ENCODE results near the gene INTS15. TPM values are rescaled to one million over a fixed set of nuclear protein-coding genes. Genes with fewer than 3 reads are reported as not detected.
A peak's percentile ranks its signal among the peaks of the same experiment; 100 is the strongest.
"Not testable (repeated sequence)": the region's sequence is repeated elsewhere in the genome, so short reads cannot be mapped to it uniquely, and the experiment has no call there.

The INTS15 gene
- total RNA-seq, 1 experiment from 2014 or later = 24.3 TPM

DNA sequence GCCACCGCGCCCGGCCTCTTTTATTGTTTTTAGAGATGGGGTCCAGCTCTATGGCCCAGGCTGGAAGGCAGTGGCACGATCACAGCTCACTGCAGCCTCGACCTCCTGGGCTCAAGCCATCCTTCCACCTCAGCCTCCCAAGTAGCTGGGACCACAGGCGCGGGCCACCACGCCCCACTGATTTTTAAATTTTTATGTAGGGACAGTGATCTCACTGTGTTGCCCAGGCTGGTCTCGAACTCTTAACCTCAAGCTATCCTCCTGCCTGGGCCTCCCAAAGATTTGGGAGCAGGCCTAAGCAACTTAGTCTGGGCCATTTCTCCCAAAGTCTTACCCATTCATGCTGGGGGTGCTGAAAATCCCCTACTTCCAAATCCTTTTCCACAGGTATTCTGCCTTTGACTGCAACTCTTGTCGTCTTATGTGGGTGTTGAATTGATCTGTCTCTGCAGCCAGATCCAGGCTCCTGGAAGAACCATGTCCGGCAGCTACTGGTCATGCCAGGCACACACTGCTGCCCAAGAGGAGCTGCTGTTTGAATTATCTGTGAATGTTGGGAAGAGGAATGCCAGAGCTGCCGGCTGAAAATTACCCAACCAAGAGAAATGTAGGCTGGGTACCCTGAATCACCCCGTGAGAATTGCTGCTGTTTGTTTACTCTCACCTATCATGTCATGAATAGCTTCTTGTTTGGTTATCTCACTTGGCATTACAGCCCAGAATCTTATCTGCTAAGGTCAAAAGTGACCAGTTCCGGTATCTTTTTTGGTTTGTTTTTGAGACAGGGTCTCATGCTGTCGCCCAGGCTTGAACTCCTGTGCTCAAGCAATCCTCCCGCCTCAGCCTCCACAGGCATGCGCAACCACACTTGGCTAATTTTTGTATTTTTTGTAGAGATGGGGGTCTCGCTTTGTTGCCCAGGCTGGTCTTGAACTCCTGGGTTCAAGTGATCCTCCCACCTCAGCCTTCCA, 11.4 kb upstream of the INTS15 start (continued):
- TF ChIP-seq, protein P1, sequence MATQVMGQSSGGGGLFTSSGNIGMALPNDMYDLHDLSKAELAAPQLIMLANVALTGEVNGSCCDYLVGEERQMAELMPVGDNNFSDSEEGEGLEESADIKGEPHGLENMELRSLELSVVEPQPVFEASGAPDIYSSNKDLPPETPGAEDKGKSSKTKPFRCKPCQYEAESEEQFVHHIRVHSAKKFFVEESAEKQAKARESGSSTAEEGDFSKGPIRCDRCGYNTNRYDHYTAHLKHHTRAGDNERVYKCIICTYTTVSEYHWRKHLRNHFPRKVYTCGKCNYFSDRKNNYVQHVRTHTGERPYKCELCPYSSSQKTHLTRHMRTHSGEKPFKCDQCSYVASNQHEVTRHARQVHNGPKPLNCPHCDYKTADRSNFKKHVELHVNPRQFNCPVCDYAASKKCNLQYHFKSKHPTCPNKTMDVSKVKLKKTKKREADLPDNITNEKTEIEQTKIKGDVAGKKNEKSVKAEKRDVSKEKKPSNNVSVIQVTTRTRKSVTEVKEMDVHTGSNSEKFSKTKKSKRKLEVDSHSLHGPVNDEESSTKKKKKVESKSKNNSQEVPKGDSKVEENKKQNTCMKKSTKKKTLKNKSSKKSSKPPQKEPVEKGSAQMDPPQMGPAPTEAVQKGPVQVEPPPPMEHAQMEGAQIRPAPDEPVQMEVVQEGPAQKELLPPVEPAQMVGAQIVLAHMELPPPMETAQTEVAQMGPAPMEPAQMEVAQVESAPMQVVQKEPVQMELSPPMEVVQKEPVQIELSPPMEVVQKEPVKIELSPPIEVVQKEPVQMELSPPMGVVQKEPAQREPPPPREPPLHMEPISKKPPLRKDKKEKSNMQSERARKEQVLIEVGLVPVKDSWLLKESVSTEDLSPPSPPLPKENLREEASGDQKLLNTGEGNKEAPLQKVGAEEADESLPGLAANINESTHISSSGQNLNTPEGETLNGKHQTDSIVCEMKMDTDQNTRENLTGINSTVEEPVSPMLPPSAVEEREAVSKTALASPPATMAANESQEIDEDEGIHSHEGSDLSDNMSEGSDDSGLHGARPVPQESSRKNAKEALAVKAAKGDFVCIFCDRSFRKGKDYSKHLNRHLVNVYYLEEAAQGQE (IDR thresholded peaks at IDR 0.05; ENCODE audit: low read depth) = no peak
- TF ChIP-seq JUND (IDR thresholded peaks at IDR 0.05) (no peak), SIN3A (IDR thresholded peaks at IDR 0.05; ENCODE audit: low read depth) (no peak), YY1 (IDR thresholded peaks at IDR 0.05; ENCODE audit: extremely low read depth, insufficient replicate concordance, low read depth, low read length) (no peak), FOSL1 (IDR thresholded peaks at IDR 0.05; ENCODE audit: low read depth) (no peak), RAD21 (IDR thresholded peaks at IDR 0.05; ENCODE audit: low read depth) (no peak)

DNA sequence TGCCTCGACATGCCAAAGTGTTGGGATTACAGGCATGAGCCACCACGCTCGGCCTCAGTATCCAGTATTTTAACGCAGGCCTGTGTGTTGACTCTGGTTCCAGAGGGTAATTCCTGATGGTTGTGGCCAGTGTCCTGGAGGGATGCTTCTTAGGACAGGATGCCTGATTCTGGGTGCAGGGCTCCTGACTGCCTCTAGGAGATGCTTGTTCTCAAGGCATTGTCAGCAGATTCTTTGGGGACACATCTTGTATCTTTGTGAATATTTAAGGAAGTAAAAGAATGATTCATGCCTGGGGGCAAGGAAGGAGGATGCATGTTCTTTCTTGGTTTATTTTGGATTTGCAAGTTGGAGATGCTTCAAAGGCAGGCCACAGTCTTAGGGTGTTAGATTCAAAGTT, 10.4 kb upstream of the INTS15 start:
- Histone ChIP-seq H3K4me1 (ENCODE audit: control insufficient read depth in 1 of 2, insufficient read depth in 2 of 2, low read length in 2 of 2) (peaks cover 11 to 23% of the 10 kb centered on the region in 2 experiments), H4K20me1 (ENCODE audit: insufficient read depth) (no peaks in the 10 kb centered on the region), H3K36me3 (ENCODE audit: control insufficient read depth in 1 of 2, insufficient read depth in 2 of 2, low read length in 2 of 2) (peaks cover 12 to 16% of the 10 kb centered on the region in 2 experiments; a peak in 2 of 4 replicates), H3K4me2 (ENCODE audit: low read length) (no peak overlapping the region), H2AFZ (ENCODE audit: low read depth, low read length, poor library complexity, severe bottlenecking) (no peak overlapping the region), H3K27me3 (ENCODE audit: insufficient read depth, low read length) (no peaks in the 10 kb centered on the region), H3K9me3 (ENCODE audit: control insufficient read depth in 1 of 2, insufficient read depth in 1 of 2, low read depth in 1 of 2, low read length in 2 of 2) (no peaks in the 10 kb centered on the region), H3K4me3 (replicated peaks in 1 of 2; ENCODE audit: low read depth in 1 of 2, low read length in 2 of 2) (no peak overlapping the region), H3K9me2 (ENCODE audit: insufficient read depth) (no peaks in the 10 kb centered on the region), H3K9ac (ENCODE audit: low read length) (no peak overlapping the region), H3K79me2 (ENCODE audit: insufficient read depth, low read length) (peaks cover 22% of the 10 kb centered on the region; the same call in 1 of the 2 replicates), H3K27ac (ENCODE audit: low read depth, low read length) (no peak overlapping the region)
- DNase-seq (ENCODE audit: low read depth, low spot score) (no peak), ATAC-seq (no peak)
- CTCF ChIA-PET = no interaction called here
- BruUV-seq (replicated peaks) = no TSS peak
- POLR2A ChIA-PET = no interaction called here
- intact Hi-C loops (cut with micrococcal nuclease) = no loop called here
- RAD21 ChIA-PET (ENCODE audit: low non-redundant PET in 1 of 2, low total read pairs in 2 of 2, uncharacterized antibody in 2 of 2, unreplicated experiment in 2 of 2) = no interaction called here
- TF ChIP-seq SRF (IDR thresholded peaks at IDR 0.05; ENCODE audit: low read depth) = no peak
- TF ChIP-seq, protein P2, sequence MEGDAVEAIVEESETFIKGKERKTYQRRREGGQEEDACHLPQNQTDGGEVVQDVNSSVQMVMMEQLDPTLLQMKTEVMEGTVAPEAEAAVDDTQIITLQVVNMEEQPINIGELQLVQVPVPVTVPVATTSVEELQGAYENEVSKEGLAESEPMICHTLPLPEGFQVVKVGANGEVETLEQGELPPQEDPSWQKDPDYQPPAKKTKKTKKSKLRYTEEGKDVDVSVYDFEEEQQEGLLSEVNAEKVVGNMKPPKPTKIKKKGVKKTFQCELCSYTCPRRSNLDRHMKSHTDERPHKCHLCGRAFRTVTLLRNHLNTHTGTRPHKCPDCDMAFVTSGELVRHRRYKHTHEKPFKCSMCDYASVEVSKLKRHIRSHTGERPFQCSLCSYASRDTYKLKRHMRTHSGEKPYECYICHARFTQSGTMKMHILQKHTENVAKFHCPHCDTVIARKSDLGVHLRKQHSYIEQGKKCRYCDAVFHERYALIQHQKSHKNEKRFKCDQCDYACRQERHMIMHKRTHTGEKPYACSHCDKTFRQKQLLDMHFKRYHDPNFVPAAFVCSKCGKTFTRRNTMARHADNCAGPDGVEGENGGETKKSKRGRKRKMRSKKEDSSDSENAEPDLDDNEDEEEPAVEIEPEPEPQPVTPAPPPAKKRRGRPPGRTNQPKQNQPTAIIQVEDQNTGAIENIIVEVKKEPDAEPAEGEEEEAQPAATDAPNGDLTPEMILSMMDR (IDR thresholded peaks at IDR 0.05 in 2 of 3, conservative IDR thresholded peaks at IDR 0.05 in 1 of 3; ENCODE audit: borderline replicate concordance in 1 of 3, insufficient read depth in 1 of 3, low read depth in 2 of 3, low read length in 2 of 3) = peak in 2 of 3 experiments; percentile 36 to 46; a peak in 4 of 6 replicates
- peak; percentile 18; the same call in 1 of the 2 replicates for TF ChIP-seq RAD21 (IDR thresholded peaks at IDR 0.05; ENCODE audit: low read depth)

DNA sequence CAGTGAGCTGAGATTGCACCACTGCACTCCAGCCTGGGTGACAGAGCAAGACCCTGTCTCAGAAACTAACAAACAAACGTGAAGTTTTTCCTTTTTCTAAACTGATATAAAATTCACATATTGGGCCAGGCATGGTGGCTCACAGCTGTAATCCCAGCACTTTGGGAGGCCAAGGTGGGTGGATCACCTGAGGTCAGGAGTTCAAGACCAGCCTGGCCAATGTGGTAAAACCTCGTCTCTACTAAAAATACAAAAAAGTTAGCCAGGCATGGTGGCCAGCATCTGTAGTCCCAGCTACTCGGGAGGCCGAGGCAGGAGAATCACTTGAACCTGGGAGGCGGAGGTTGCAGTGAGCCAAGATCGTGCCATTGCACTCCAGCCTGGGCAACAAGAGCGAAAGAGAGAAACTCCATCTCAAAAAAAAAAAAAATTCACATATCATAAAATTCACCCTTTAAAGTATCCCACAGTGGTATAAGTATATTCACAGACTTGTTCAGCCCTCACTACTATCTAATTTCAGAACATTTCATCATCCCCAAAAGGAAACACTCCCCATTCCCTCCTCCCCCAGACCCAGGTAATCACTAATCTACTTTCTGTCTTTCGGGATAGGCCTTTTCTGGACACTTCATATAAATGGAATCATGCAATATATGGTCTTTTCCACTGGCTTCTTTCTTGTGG, 3.9 kb upstream of the INTS15 start:
- peaks cover 17 to 22% of the 10 kb centered on the region in 2 experiments; a peak in 3 of 4 replicates for H3K36me3 ChIP-seq (ENCODE audit: control insufficient read depth in 1 of 2, insufficient read depth in 2 of 2, low read length in 2 of 2)
- BruUV-seq (replicated peaks); H3K9me2 ChIP-seq (ENCODE audit: insufficient read depth); POLR2A ChIA-PET; H3K9ac ChIP-seq (ENCODE audit: low read length); H4K20me1 ChIP-seq (ENCODE audit: insufficient read depth); CTCF ChIA-PET; H3K4me2 ChIP-seq (ENCODE audit: low read length); H2AFZ ChIP-seq (ENCODE audit: low read depth, low read length, poor library complexity, severe bottlenecking); H3K27ac ChIP-seq (ENCODE audit: low read depth, low read length); ATAC-seq; H3K79me2 ChIP-seq (ENCODE audit: insufficient read depth, low read length); H3K27me3 ChIP-seq (ENCODE audit: insufficient read depth, low read length); H3K4me1 ChIP-seq (ENCODE audit: control insufficient read depth in 1 of 2, insufficient read depth in 2 of 2, low read length in 2 of 2); H3K4me3 ChIP-seq (replicated peaks in 1 of 2; ENCODE audit: low read depth in 1 of 2, low read length in 2 of 2); DNase-seq (ENCODE audit: low read depth, low spot score); H3K9me3 ChIP-seq (ENCODE audit: control insufficient read depth in 1 of 2, insufficient read depth in 1 of 2, low read depth in 1 of 2, low read length in 2 of 2): not testable (repeated sequence)
- intact Hi-C loops (cut with micrococcal nuclease) = loop anchor here (10.0 kb wide), 1 partner anchor 269 kb away; no protein-coding TSS in a partner anchor
- RAD21 ChIA-PET (ENCODE audit: low non-redundant PET in 1 of 2, low total read pairs in 2 of 2, uncharacterized antibody in 2 of 2, unreplicated experiment in 2 of 2) = interaction anchor here in 1 of 2 experiments (0.6 kb wide), 1 partner anchor 70 kb away, joined by 3 read pairs; no protein-coding TSS in a partner anchor

Measured in HCT116 (cell line).